ENCODE measurements around the gene SPECC1. TPM values are rescaled to one million over a fixed set of nuclear protein-coding genes. Genes with fewer than 3 reads are reported as not detected.

SPECC1 gene
- total RNA-seq, 2 experiments from 2014 or later = 13.7 to 17.4 TPM

GRCh38 chr17:20114466-20114865, 105.3 kb downstream of the SPECC1 start:
- CTCF ChIA-PET = interaction anchor here (0.7 to 3.1 kb wide), 3 partner anchors 104 to 121 kb away, joined by 3 to 14 read pairs (median 4); no protein-coding TSS in a partner anchor
- intact Hi-C loops (cut with micrococcal nuclease) = no loop called here
- no peaks in the 10 kb centered on the region for H3K36me3 Mint-ChIP-seq (ENCODE audit: low read depth)
- H3K4me1 Mint-ChIP-seq (ENCODE audit: low read depth) = no peaks in the 10 kb centered on the region
- DNase-seq = no peak
- peaks cover 2% of the 10 kb centered on the region for H3K27me3 Mint-ChIP-seq (ENCODE audit: low read depth)
- no peak overlapping the region for H3K27ac Mint-ChIP-seq
- H3K9me3 Mint-ChIP-seq = no peaks in the 10 kb centered on the region
- H3K4me3 Mint-ChIP-seq = no peak overlapping the region

GRCh38 chr17:20116683-20117309, 107.6 kb downstream of the SPECC1 start:
- CTCF ChIA-PET = interaction anchor here (0.6 to 2.6 kb wide), 7 partner anchors 9 to 190 kb away, joined by 3 to 34 read pairs (median 3); no protein-coding TSS in a partner anchor
- no peaks in the 10 kb centered on the region for H3K27me3 Mint-ChIP-seq (ENCODE audit: low read depth)
- intact Hi-C loops (cut with micrococcal nuclease) = loop anchor here (1.0 kb wide), 2 partner anchors 107 to 124 kb away; partner anchors contain the start of gene SPECC1
- H3K4me1 Mint-ChIP-seq (ENCODE audit: low read depth) = no peaks in the 10 kb centered on the region
- peak; percentile 68 for DNase-seq
- H3K4me3 Mint-ChIP-seq = no peak overlapping the region
- no peaks in the 10 kb centered on the region for H3K9me3 Mint-ChIP-seq
- H3K27ac Mint-ChIP-seq = no peak overlapping the region
- no peaks in the 10 kb centered on the region for H3K36me3 Mint-ChIP-seq (ENCODE audit: low read depth)

GRCh38 chr17:20118280-20118679, 109.1 kb downstream of the SPECC1 start:
- Mint-ChIP-seq H3K27ac (no peak overlapping the region), H3K27me3 (ENCODE audit: low read depth) (no peaks in the 10 kb centered on the region), H3K4me1 (ENCODE audit: low read depth) (no peaks in the 10 kb centered on the region), H3K9me3 (no peaks in the 10 kb centered on the region), H3K36me3 (ENCODE audit: low read depth) (no peaks in the 10 kb centered on the region), H3K4me3 (no peak overlapping the region)
- CTCF ChIA-PET = interaction anchor here (2.6 kb wide), 1 partner anchor 124 kb away, joined by 34 read pairs; no protein-coding TSS in a partner anchor
- DNase-seq = no peak
- intact Hi-C loops (cut with micrococcal nuclease) = no loop called here

GRCh38 chr17:20120836-20121235, 111.7 kb downstream of the SPECC1 start:
- no peaks in the 10 kb centered on the region for H3K9me3 Mint-ChIP-seq
- no peaks in the 10 kb centered on the region for H3K27me3 Mint-ChIP-seq (ENCODE audit: low read depth)
- no peak overlapping the region for H3K4me3 Mint-ChIP-seq
- no peaks in the 10 kb centered on the region for H3K36me3 Mint-ChIP-seq (ENCODE audit: low read depth)
- no peak overlapping the region for H3K27ac Mint-ChIP-seq
- no peaks in the 10 kb centered on the region for H3K4me1 Mint-ChIP-seq (ENCODE audit: low read depth)
- CTCF ChIA-PET = interaction anchor here (1.0 to 3.8 kb wide), 7 partner anchors 31 to 201 kb away, joined by 3 to 25 read pairs (median 5); no protein-coding TSS in a partner anchor
- intact Hi-C loops (cut with micrococcal nuclease) = loop anchor here (1.0 kb wide), 2 partner anchors 105 to 200 kb away; no protein-coding TSS in a partner anchor
- DNase-seq = no peak

- intact Hi-C loops (cut with micrococcal nuclease) = loop anchor here (1.0 kb wide), 2 partner anchors 105 to 200 kb away; no protein-coding TSS in a partner anchor
- H3K9me3 Mint-ChIP-seq = no peaks in the 10 kb centered on the region
- DNase-seq = peak; percentile 80
- no peak overlapping the region for H3K27ac Mint-ChIP-seq
- CTCF ChIA-PET = interaction anchor here (0.6 to 3.8 kb wide), 18 partner anchors 22 to 200 kb away, joined by 3 to 25 read pairs (median 4); no protein-coding TSS in a partner anchor
- H3K4me1 Mint-ChIP-seq (ENCODE audit: low read depth) = no peaks in the 10 kb centered on the region
- H3K36me3 Mint-ChIP-seq (ENCODE audit: low read depth) = no peaks in the 10 kb centered on the region
- no peaks in the 10 kb centered on the region for H3K27me3 Mint-ChIP-seq (ENCODE audit: low read depth)
- no peak overlapping the region for H3K4me3 Mint-ChIP-seq
Observed at GRCh38 chr17:20121359-20122253, 112.4 kb downstream of the SPECC1 start.

GRCh38 chr17:20122254-20122879, 113.2 kb downstream of the SPECC1 start:
- Mint-ChIP-seq H3K27me3 (ENCODE audit: low read depth) (no peaks in the 10 kb centered on the region), H3K4me3 (no peak overlapping the region)
- intact Hi-C loops (cut with micrococcal nuclease) = no loop called here

GRCh38 chr17:20123209-20123608, 114.0 kb downstream of the SPECC1 start:
- Mint-ChIP-seq H3K9me3 (no peaks in the 10 kb centered on the region), H3K27me3 (ENCODE audit: low read depth) (no peaks in the 10 kb centered on the region), H3K36me3 (ENCODE audit: low read depth) (no peaks in the 10 kb centered on the region), H3K4me1 (ENCODE audit: low read depth) (no peaks in the 10 kb centered on the region), H3K27ac (no peak overlapping the region), H3K4me3 (no peak overlapping the region)
- CTCF ChIA-PET = interaction anchor here (0.7 kb wide), 1 partner anchor 109 kb away, joined by 3 read pairs; no protein-coding TSS in a partner anchor
- intact Hi-C loops (cut with micrococcal nuclease) = no loop called here
- DNase-seq = no peak

More at GRCh38 chr17:20122254-20122879, 113.2 kb downstream of the SPECC1 start:
- Mint-ChIP-seq H3K9me3 (no peaks in the 10 kb centered on the region), H3K4me1 (ENCODE audit: low read depth) (no peaks in the 10 kb centered on the region), H3K36me3 (ENCODE audit: low read depth) (no peaks in the 10 kb centered on the region), H3K27ac (no peak overlapping the region)
- DNase-seq = no peak
- CTCF ChIA-PET = interaction anchor here (0.6 to 3.8 kb wide), 14 partner anchors 22 to 199 kb away, joined by 3 to 25 read pairs (median 4); no protein-coding TSS in a partner anchor

- CTCF ChIA-PET = interaction anchor here (1.0 kb wide), 1 partner anchor 10 kb away, joined by 3 read pairs; no protein-coding TSS in a partner anchor
- H3K4me3 Mint-ChIP-seq = no peak overlapping the region
- no peaks in the 10 kb centered on the region for H3K4me1 Mint-ChIP-seq (ENCODE audit: low read depth)
- no peaks in the 10 kb centered on the region for H3K9me3 Mint-ChIP-seq
- intact Hi-C loops (cut with micrococcal nuclease) = no loop called here
- DNase-seq = no peak
- no peak overlapping the region for H3K27ac Mint-ChIP-seq
- no peaks in the 10 kb centered on the region for H3K27me3 Mint-ChIP-seq (ENCODE audit: low read depth)
- no peaks in the 10 kb centered on the region for H3K36me3 Mint-ChIP-seq (ENCODE audit: low read depth)
Observed at GRCh38 chr17:20125724-20126123, 116.6 kb downstream of the SPECC1 start.

GRCh38 chr17:20127360-20128035, 118.3 kb downstream of the SPECC1 start:
- H3K27me3 Mint-ChIP-seq (ENCODE audit: low read depth) = no peaks in the 10 kb centered on the region
- H3K27ac Mint-ChIP-seq = no peak overlapping the region
- DNase-seq = no peak
- H3K4me3 Mint-ChIP-seq = no peak overlapping the region
- no peaks in the 10 kb centered on the region for H3K9me3 Mint-ChIP-seq
- CTCF ChIA-PET = interaction anchor here (0.6 to 1.1 kb wide), 2 partner anchors 10 to 63 kb away, joined by 3 read pairs; no protein-coding TSS in a partner anchor
- no peaks in the 10 kb centered on the region for H3K4me1 Mint-ChIP-seq (ENCODE audit: low read depth)
- no peaks in the 10 kb centered on the region for H3K36me3 Mint-ChIP-seq (ENCODE audit: low read depth)
- intact Hi-C loops (cut with micrococcal nuclease) = no loop called here

- intact Hi-C loops (cut with micrococcal nuclease) = no loop called here
Observed at GRCh38 chr17:20128036-20128667, 119.0 kb downstream of the SPECC1 start.

GRCh38 chr17:20133517-20133916, 124.4 kb downstream of the SPECC1 start:
- CTCF ChIA-PET = no interaction called here

More at GRCh38 chr17:20128036-20128667, 119.0 kb downstream of the SPECC1 start:
- no peaks in the 10 kb centered on the region for H3K4me1 Mint-ChIP-seq (ENCODE audit: low read depth)
- DNase-seq = no peak
- H3K9me3 Mint-ChIP-seq = no peaks in the 10 kb centered on the region
- H3K27ac Mint-ChIP-seq = no peak overlapping the region
- H3K4me3 Mint-ChIP-seq = no peak overlapping the region
- CTCF ChIA-PET = interaction anchor here (1.1 kb wide), 1 partner anchor 11 kb away, joined by 3 read pairs; no protein-coding TSS in a partner anchor
- no peaks in the 10 kb centered on the region for H3K36me3 Mint-ChIP-seq (ENCODE audit: low read depth)
- no peaks in the 10 kb centered on the region for H3K27me3 Mint-ChIP-seq (ENCODE audit: low read depth)

More at GRCh38 chr17:20133517-20133916, 124.4 kb downstream of the SPECC1 start:
- Mint-ChIP-seq H3K4me1 (ENCODE audit: low read depth) (no peaks in the 10 kb centered on the region), H3K4me3 (no peak overlapping the region), H3K9me3 (no peaks in the 10 kb centered on the region), H3K36me3 (ENCODE audit: low read depth) (no peaks in the 10 kb centered on the region), H3K27me3 (ENCODE audit: low read depth) (no peaks in the 10 kb centered on the region), H3K27ac (no peak overlapping the region)
- no peak for DNase-seq
- intact Hi-C loops (cut with micrococcal nuclease) = no loop called here

Measured in activated naive CD4-positive, alpha-beta T cell treated with anti-CD3 and anti-CD28 coated beads for 36 hours (primary cell).